B cell (primary cell): ENCODE data around the gene DRD2. TPM values are rescaled to one million over a fixed set of nuclear protein-coding genes. Genes with fewer than 3 reads are reported as not detected.

Experiments used
- ATAC-seq: fragments of 200-7000 bp; cut with Tn5 transposase; one replicate; pipeline ENCODE4 v1.10.0; 2021; ENCODE audit warnings: low read depth, mild to moderate bottlenecking, moderate number of reproducible peaks, moderate library complexity
- CTCF ChIA-PET: fragments of 350-600 bp; sonication (Branson Sonifier 250); formaldehyde crosslinking; loops from one replicate; lab custom pipeline; 2021; ENCODE audit warnings: antibody characterized with exemption, inconsistent platforms; lab: Charles Lee
- POLR2A ChIA-PET: fragments of 350-600 bp; sonication (Branson Sonifier 250); formaldehyde crosslinking; loops from one replicate; lab custom pipeline; 2021; ENCODE audit warnings: antibody characterized with exemption; lab: Charles Lee
- DNase-seq: peaks from one replicate; pipeline ENCODE4 v3.0.0; 2013
- H2AFZ ChIP-seq: 2 replicates; pipeline ENCODE4 v1.6.1; 2012; ENCODE audit warnings: mild to moderate bottlenecking, low read depth, low read length; ENCODE audit not compliant: insufficient read depth, poor library complexity, severe bottlenecking
- H3K27ac ChIP-seq, 2 donors: 1 replicate in 1 of 2; 2 replicates in 1 of 2; pipeline ENCODE4 v1.5.1; 2012 to 2013; ENCODE audit warnings: low read length in 2 of 2, mild to moderate bottlenecking in 2 of 2, moderate library complexity in 1 of 2
- H3K27me3 ChIP-seq, 4 experiments: fragments of 200-600 bp in 1 of 4; sonication (generic) in 1 of 4; replicated peaks in 1 of 4; 1 replicate in 2 of 4; 2 replicates in 2 of 4; pipeline versions ENCODE4 v1.6.1 to v1.7.0; 2013 to 2016; ENCODE audit warnings: low read length in 3 of 4, mild to moderate bottlenecking in 2 of 4, mixed read lengths in 1 of 4, moderate library complexity in 1 of 4; ENCODE audit not compliant: insufficient read depth in 4 of 4, control insufficient read depth in 3 of 4; ENCODE audit errors: control extremely low read depth in 1 of 4
- H3K36me3 ChIP-seq, 2 experiments: replicated peaks in 1 of 2; 1 replicate in 1 of 2; 2 replicates in 1 of 2; pipeline versions ENCODE4 v1.6.1 to v1.7.1; 2013; ENCODE audit warnings: low read length in 1 of 2; ENCODE audit not compliant: insufficient read depth in 2 of 2, control insufficient read depth in 1 of 2; ENCODE audit errors: control extremely low read depth in 1 of 2, extremely low read depth in 1 of 2
- H3K4me1 ChIP-seq, 2 donors: fragments of 200-600 bp in 1 of 2; sonication (generic) in 1 of 2; 1 replicate in 1 of 2; 2 replicates in 1 of 2; pipeline versions ENCODE4 v1.5.1 to v1.6.1; 2013 to 2017; ENCODE audit warnings: low read length in 2 of 2; ENCODE audit not compliant: control insufficient read depth in 2 of 2, insufficient read depth in 2 of 2
- H3K4me2 ChIP-seq: replicated peaks from 2 replicates; pipeline ENCODE3; 2012; ENCODE audit warnings: mild to moderate bottlenecking, low read depth, low read length; ENCODE audit not compliant: poor library complexity, severe bottlenecking
- H3K4me3 ChIP-seq, 5 experiments: fragments of 200-600 bp in 1 of 5; sonication (generic) in 1 of 5; 1 replicate in 3 of 5; 2 replicates in 2 of 5; pipeline versions ENCODE4 v1.5.1 to v1.7.0; 2011 to 2016; ENCODE audit warnings: low read length in 4 of 5, mild to moderate bottlenecking in 4 of 5, low read depth in 2 of 5, control low read depth in 1 of 5, moderate library complexity in 1 of 5; ENCODE audit not compliant: insufficient read depth in 1 of 5; ENCODE audit errors: control extremely low read depth in 1 of 5, extremely low read depth in 1 of 5
- H3K79me2 ChIP-seq: fragments of 200-600 bp; sonication (generic); one replicate; pipeline ENCODE4 v1.6.0; 2016; ENCODE audit warnings: low read length; ENCODE audit not compliant: control insufficient read depth, insufficient read depth
- H3K9ac ChIP-seq: fragments of 200-600 bp; sonication (generic); 2 replicates; pipeline ENCODE4 v1.6.1; 2017; ENCODE audit warnings: mild to moderate bottlenecking, low read length, moderate library complexity
- H3K9me3 ChIP-seq, 3 donors: one replicate each; pipeline versions ENCODE4 v1.6.1 to v1.7.1; 2013; ENCODE audit warnings: low read length in 2 of 3; ENCODE audit not compliant: control insufficient read depth in 2 of 3, insufficient read depth in 1 of 3; ENCODE audit errors: control extremely low read depth in 1 of 3
- H4K20me1 ChIP-seq: 2 replicates; pipeline ENCODE4 v1.6.0; 2012; ENCODE audit warnings: mild to moderate bottlenecking, low read length; ENCODE audit not compliant: insufficient read depth, control insufficient read depth, poor library complexity, severe bottlenecking
- H3K27ac Mint-ChIP-seq: one replicate; pipeline ENCODE4 v1.8.0; 2021; ENCODE audit warnings: mixed read lengths
- H3K27me3 Mint-ChIP-seq: one replicate; pipeline ENCODE4 v1.8.0; 2021; ENCODE audit warnings: mixed read lengths
- H3K4me1 Mint-ChIP-seq: one replicate; pipeline ENCODE4 v1.8.0; 2021; ENCODE audit warnings: mixed read lengths
- H3K4me3 Mint-ChIP-seq: one replicate; pipeline ENCODE4 v1.8.0; 2021; ENCODE audit warnings: mixed read lengths
- H3K9me3 Mint-ChIP-seq: one replicate; pipeline ENCODE4 v1.8.0; 2022; ENCODE audit warnings: mixed read lengths; ENCODE audit not compliant: insufficient read depth
- EZH2 ChIP-seq: IDR thresholded peaks from 2 replicates; pipeline ENCODE4 v1.6.1; 2012; ENCODE audit warnings: borderline replicate concordance, low read depth, mild to moderate bottlenecking, moderate library complexity, low read length; ENCODE audit not compliant: insufficient read depth, poor library complexity, severe bottlenecking
- WGBS: methylation state at CpG from one replicate; pipeline ENCODE4 v1.1.5; 2013; ENCODE audit warnings: missing lambda C conversion rate; ENCODE audit not compliant: insufficient coverage; 5-methylcytosine and 5-hydroxymethylcytosine counted together
- intact Hi-C: fragments of 100-400 bp; cut with micrococcal nuclease; formaldehyde crosslinking; loops from one replicate; pipeline ENCODE4 v1.10.0; 2022
- polyA plus RNA-seq: library from polyadenylated mRNA; depleted of rRNA; stranded (reverse); fragments of >200 nt; gene quantifications from 2 replicates; pipeline ENCODE4 v1.2.3, GENCODE V29; 2012
- total RNA-seq, 2 donors: library from RNA; stranded (reverse); fragments of 120-200 nt in 1 of 2; gene quantifications; 1 replicate in 1 of 2; 2 replicates in 1 of 2; pipeline versions ENCODE4 v1.2.3 to v1.2.4, GENCODE V29; 2013 to 2022
- TF ChIP-seq, protein P1 (sequence below): fragments of 200-600 bp; IDR thresholded peaks from one replicate; pipeline ENCODE4 v1.8.0; 2022; ENCODE audit warnings: antibody characterized with exemption, mild to moderate bottlenecking

Gene DRD2
- total and polyA plus RNA-seq, 2 donors (not counting 1 experiment from before 2014, with no cell fraction given): not detected

DNA sequence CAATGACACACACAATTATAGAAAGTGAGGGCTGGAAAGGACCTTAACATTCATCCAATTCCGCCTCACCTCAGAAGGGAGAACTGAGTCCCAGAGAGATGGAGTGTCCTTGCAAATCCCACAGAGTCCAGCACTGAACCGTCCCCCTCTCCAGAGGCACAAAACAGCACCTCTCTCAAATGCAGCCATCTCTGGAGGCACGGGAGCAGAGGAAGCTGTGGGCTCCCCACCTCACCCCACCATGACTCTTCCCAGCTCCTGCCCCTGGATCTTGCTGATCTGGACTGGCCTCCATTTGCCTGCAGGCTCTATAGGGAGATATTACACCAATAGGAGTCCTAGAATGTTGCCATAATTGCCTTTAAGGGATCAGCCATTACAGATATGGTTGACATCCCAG, 1.4 kb upstream of the DRD2 start:
- peaks cover 65% of the 10 kb centered on the region for H3K27me3 Mint-ChIP-seq

DNA sequence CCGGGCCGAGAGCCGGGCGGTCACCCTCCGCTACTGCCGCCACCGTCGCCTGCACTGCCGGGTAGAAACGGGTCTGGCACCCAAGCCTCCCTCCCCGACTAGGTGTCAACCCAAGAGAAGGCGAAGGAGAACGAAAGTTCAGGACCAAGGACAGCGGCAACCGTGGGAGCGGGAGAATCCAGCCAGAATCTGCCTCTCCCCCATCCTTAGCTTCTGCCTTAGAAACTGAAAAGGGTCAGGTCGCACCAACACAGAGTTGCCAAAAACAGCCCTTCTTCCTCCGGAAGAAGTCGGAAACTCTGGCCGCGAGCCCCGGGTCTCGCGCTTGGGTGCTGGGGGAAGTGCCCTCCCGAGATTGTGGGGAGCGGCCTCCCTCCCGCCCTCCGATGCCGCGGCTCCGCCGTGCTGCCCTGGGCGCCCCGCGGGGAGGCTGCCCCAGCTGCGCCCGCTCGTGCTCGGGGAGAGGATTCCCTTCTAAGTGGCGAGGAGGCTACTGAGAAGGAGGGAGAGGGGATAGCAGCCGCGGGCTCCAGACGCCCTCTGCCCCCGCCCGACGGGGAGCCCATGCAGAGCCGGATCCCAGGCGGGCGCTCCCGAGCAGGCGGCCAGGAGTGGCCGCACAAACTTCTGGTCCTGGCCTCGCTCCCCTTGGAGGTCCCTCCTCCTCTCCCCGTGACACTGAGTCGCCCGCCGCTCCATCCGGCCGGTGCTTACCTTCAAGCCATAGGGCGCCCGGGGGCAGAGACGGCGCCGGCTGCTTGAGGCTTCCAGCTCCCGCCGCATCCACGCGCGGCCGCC, 637 bp downstream of the DRD2 start:
- Histone ChIP-seq H2AFZ (no peak overlapping the region), H3K27me3 (peaks cover 0 to 36% (median 19%) of the 10 kb centered on the region in 4 experiments), H4K20me1 (no peaks in the 10 kb centered on the region), H3K4me3 (no peak overlapping the region), H3K4me1 (peaks cover 3 to 7% of the 10 kb centered on the region in 2 donors), H3K9me3 (peaks cover 0 to 7% (median 0%) of the 10 kb centered on the region in 3 donors), H3K36me3 (no peaks in the 10 kb centered on the region), H3K27ac (no peak overlapping the region), H3K9ac (no peak overlapping the region), H3K4me2 (peak overlapping the region; percentile 38), H3K79me2 (no peaks in the 10 kb centered on the region)
- no peak for TF ChIP-seq EZH2
- TF ChIP-seq, protein P1, sequence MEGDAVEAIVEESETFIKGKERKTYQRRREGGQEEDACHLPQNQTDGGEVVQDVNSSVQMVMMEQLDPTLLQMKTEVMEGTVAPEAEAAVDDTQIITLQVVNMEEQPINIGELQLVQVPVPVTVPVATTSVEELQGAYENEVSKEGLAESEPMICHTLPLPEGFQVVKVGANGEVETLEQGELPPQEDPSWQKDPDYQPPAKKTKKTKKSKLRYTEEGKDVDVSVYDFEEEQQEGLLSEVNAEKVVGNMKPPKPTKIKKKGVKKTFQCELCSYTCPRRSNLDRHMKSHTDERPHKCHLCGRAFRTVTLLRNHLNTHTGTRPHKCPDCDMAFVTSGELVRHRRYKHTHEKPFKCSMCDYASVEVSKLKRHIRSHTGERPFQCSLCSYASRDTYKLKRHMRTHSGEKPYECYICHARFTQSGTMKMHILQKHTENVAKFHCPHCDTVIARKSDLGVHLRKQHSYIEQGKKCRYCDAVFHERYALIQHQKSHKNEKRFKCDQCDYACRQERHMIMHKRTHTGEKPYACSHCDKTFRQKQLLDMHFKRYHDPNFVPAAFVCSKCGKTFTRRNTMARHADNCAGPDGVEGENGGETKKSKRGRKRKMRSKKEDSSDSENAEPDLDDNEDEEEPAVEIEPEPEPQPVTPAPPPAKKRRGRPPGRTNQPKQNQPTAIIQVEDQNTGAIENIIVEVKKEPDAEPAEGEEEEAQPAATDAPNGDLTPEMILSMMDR: no peak
- intact Hi-C loops: no loop called here
- ChIA-PET CTCF (no interaction called here), POLR2A (no interaction called here)
- no peak overlapping the region for H3K27ac Mint-ChIP-seq
- H3K9me3 Mint-ChIP-seq: no peaks in the 10 kb centered on the region
- H3K4me3 Mint-ChIP-seq: peak overlapping the region; percentile 29
- 6% methylated on average over 64 of the region's 70 CpGs for WGBS
- peaks cover 7% of the 10 kb centered on the region for H3K4me1 Mint-ChIP-seq
- ATAC-seq (no peak), DNase-seq (peak; percentile 34)
- peaks cover 61% of the 10 kb centered on the region for H3K27me3 Mint-ChIP-seq

More for the DNA sequence above, 1.4 kb upstream of the DRD2 start:
- Histone ChIP-seq H4K20me1 (no peaks in the 10 kb centered on the region), H3K36me3 (no peaks in the 10 kb centered on the region), H3K4me2 (no peak overlapping the region), H3K9me3 (peaks cover 0 to 7% (median 0%) of the 10 kb centered on the region in 3 donors), H3K27me3 (peaks cover 0 to 36% (median 20%) of the 10 kb centered on the region in 4 experiments), H3K4me1 (peaks cover 3 to 7% of the 10 kb centered on the region in 2 donors), H3K79me2 (no peaks in the 10 kb centered on the region), H3K4me3 (no peak overlapping the region), H3K9ac (no peak overlapping the region), H3K27ac (no peak overlapping the region), H2AFZ (no peak overlapping the region)
- 88% methylated on average over 3 of the region's 3 CpGs for WGBS
- Mint-ChIP-seq H3K4me3 (no peak overlapping the region), H3K9me3 (no peaks in the 10 kb centered on the region), H3K27ac (no peak overlapping the region), H3K4me1 (peaks cover 7% of the 10 kb centered on the region)
- CTCF ChIA-PET: no interaction called here
- ATAC-seq: no peak
- POLR2A ChIA-PET: no interaction called here
- DNase-seq: no peak
- intact Hi-C loops: no loop called here
- TF ChIP-seq, protein P1: no peak
- no peak for TF ChIP-seq EZH2
